H9 (cell line): Measurements from ENCODE around the gene CLMN. TPM values are rescaled to one million over a fixed set of nuclear protein-coding genes. Genes with fewer than 3 reads are reported as not detected.

Source experiments
- DNase-seq: peaks from one replicate; pipeline ENCODE4 v3.0.0-alpha.2; 2017
- H2AFZ ChIP-seq: one replicate; pipeline ENCODE4 v1.6.1; 2013; ENCODE audit warnings: mild to moderate bottlenecking, low read length, control low read depth, moderate library complexity
- H2AK5ac ChIP-seq: 2 replicates; pipeline ENCODE4 v1.6.1; 2013; ENCODE audit warnings: low read length, control low read depth, mixed read lengths; ENCODE audit not compliant: insufficient read length
- H2BK120ac ChIP-seq: one replicate; pipeline ENCODE4 v1.6.1; 2013; ENCODE audit warnings: low read depth, mild to moderate bottlenecking, low read length, control low read depth, inconsistent platforms; ENCODE audit not compliant: poor library complexity, severe bottlenecking
- H2BK12ac ChIP-seq: 2 replicates; pipeline ENCODE4 v1.6.1; 2013; ENCODE audit warnings: low read length, control low read depth, mixed read lengths, low read depth; ENCODE audit not compliant: insufficient read length
- H2BK15ac ChIP-seq: 2 replicates; pipeline ENCODE4 v1.6.1; 2013; ENCODE audit warnings: low read depth, low read length, control low read depth
- H2BK20ac ChIP-seq: one replicate; pipeline ENCODE4 v1.6.1; 2013; ENCODE audit warnings: low read depth, mild to moderate bottlenecking, low read length, control low read depth, inconsistent platforms; ENCODE audit not compliant: poor library complexity, severe bottlenecking
- H2BK5ac ChIP-seq: 2 replicates; pipeline ENCODE4 v1.6.1; 2013; ENCODE audit warnings: low read length, control low read depth, mixed read lengths; ENCODE audit not compliant: insufficient read length
- H3K14ac ChIP-seq: 2 replicates; pipeline ENCODE4 v1.6.1; 2013; ENCODE audit warnings: low read length, control low read depth; ENCODE audit not compliant: insufficient read depth
- H3K18ac ChIP-seq: 2 replicates; pipeline ENCODE4 v1.6.1; 2013; ENCODE audit warnings: low read depth, mild to moderate bottlenecking, mixed read lengths, low read length, control low read depth; ENCODE audit not compliant: insufficient read length
- H3K23ac ChIP-seq: 2 replicates; pipeline ENCODE4 v1.6.1; 2013; ENCODE audit warnings: low read length, control low read depth, mixed read lengths, low read depth; ENCODE audit not compliant: insufficient read length
- H3K23me2 ChIP-seq: 2 replicates; pipeline ENCODE4 v1.6.1; 2013; ENCODE audit warnings: low read depth, mild to moderate bottlenecking, mixed read lengths, low read length, control low read depth; ENCODE audit not compliant: insufficient read length, poor library complexity, severe bottlenecking
- H3K27ac ChIP-seq: 2 replicates; pipeline ENCODE4 v1.5.1; 2013; ENCODE audit warnings: low read length, control low read depth, mixed read lengths, low read depth; ENCODE audit not compliant: insufficient read length
- H3K27me3 ChIP-seq: 2 replicates; pipeline ENCODE4 v1.6.1; 2013; ENCODE audit warnings: low read length, control low read depth, inconsistent platforms; ENCODE audit not compliant: insufficient read depth
- H3K4ac ChIP-seq: 2 replicates; pipeline ENCODE4 v1.6.1; 2013; ENCODE audit warnings: low read depth, mild to moderate bottlenecking, control low read depth, inconsistent platforms, low read length, moderate library complexity
- H3K4me1 ChIP-seq: 2 replicates; pipeline ENCODE4 v1.6.1; 2013; ENCODE audit warnings: low read length, control low read depth, inconsistent platforms; ENCODE audit not compliant: insufficient read depth
- H3K4me2 ChIP-seq: 2 replicates; pipeline ENCODE4 v1.6.1; 2013; ENCODE audit warnings: low read length, control low read depth, mixed read lengths; ENCODE audit not compliant: insufficient read length, insufficient read depth
- H3K56ac ChIP-seq: 2 replicates; pipeline ENCODE4 v1.6.1; 2013; ENCODE audit warnings: low read depth, mild to moderate bottlenecking, mixed read lengths, low read length, control low read depth; ENCODE audit not compliant: insufficient read length
- H3K79me1 ChIP-seq: 2 replicates; pipeline ENCODE4 v1.6.1; 2013; ENCODE audit warnings: low read depth, mild to moderate bottlenecking, moderate library complexity, low read length, control low read depth, inconsistent platforms; ENCODE audit not compliant: insufficient read depth, poor library complexity, severe bottlenecking
- H3K79me2 ChIP-seq: 2 replicates; pipeline ENCODE4 v1.6.1; 2013; ENCODE audit warnings: low read length, control low read depth, inconsistent platforms; ENCODE audit not compliant: insufficient read depth
- H3K9ac ChIP-seq: 2 replicates; pipeline ENCODE4 v1.6.1; 2013; ENCODE audit warnings: low read length, control low read depth, mixed read lengths; ENCODE audit not compliant: insufficient read length; ENCODE audit errors: extremely low read depth
- H3K9me3 ChIP-seq: one replicate; pipeline ENCODE4 v1.6.1; 2013; ENCODE audit warnings: low read depth, low read length, inconsistent platforms; ENCODE audit not compliant: control insufficient read depth
- H3T11ph ChIP-seq: one replicate; pipeline ENCODE4 v1.6.1; 2013; ENCODE audit warnings: mild to moderate bottlenecking, low read length, control low read depth, inconsistent platforms
- H4K20me1 ChIP-seq: one replicate; pipeline ENCODE4 v1.6.1; 2013; ENCODE audit not compliant: control insufficient read depth, insufficient read length, insufficient read depth
- H4K5ac ChIP-seq: 2 replicates; pipeline ENCODE4 v1.6.1; 2013; ENCODE audit warnings: low read depth, mild to moderate bottlenecking, mixed read lengths, low read length, control low read depth; ENCODE audit not compliant: insufficient read length
- H4K8ac ChIP-seq: replicated peaks from 2 replicates; pipeline ENCODE4 v1.6.1; 2013; ENCODE audit warnings: low read length, control low read depth, mixed read lengths, low read depth; ENCODE audit not compliant: insufficient read length
- H4K91ac ChIP-seq: 2 replicates; pipeline ENCODE4 v1.6.1; 2013; ENCODE audit warnings: low read depth, mild to moderate bottlenecking, moderate library complexity, mixed read lengths, low read length, control low read depth; ENCODE audit not compliant: insufficient read length
- H3K27ac Mint-ChIP-seq, 3 experiments: 2 replicates in 2 of 3; 3 replicates in 1 of 3; pipeline ENCODE4 v1.8.0; 2020 to 2021; ENCODE audit warnings: mixed read lengths in 3 of 3, mild to moderate bottlenecking in 1 of 3, moderate library complexity in 1 of 3
- H3K27me3 Mint-ChIP-seq: 2 replicates; pipeline ENCODE4 v1.8.0; 2021; ENCODE audit warnings: low read depth, mild to moderate bottlenecking, moderate library complexity, mixed read lengths
- H3K36me3 Mint-ChIP-seq, 3 experiments: 2 replicates in 2 of 3; 3 replicates in 1 of 3; pipeline ENCODE4 v1.8.0; 2020 to 2021; ENCODE audit warnings: low read depth in 3 of 3, mixed read lengths in 3 of 3; ENCODE audit not compliant: insufficient read depth in 1 of 3
- H3K4me1 Mint-ChIP-seq, 2 experiments: 2 replicates each; pipeline ENCODE4 v1.8.0; 2020; ENCODE audit warnings: mixed read lengths in 2 of 2
- H3K4me3 Mint-ChIP-seq, 2 experiments: 2 replicates in 1 of 2; 3 replicates in 1 of 2; pipeline ENCODE4 v1.8.0; 2020 to 2021; ENCODE audit warnings: mild to moderate bottlenecking in 2 of 2, mixed read lengths in 2 of 2, moderate library complexity in 1 of 2
- H3K9me3 Mint-ChIP-seq, 2 experiments: 2 replicates in 1 of 2; 3 replicates in 1 of 2; pipeline ENCODE4 v1.8.0; 2020; ENCODE audit warnings: mild to moderate bottlenecking in 2 of 2, mixed read lengths in 2 of 2, moderate library complexity in 1 of 2
- whole genome bisulfite sequencing: extraction: QIAGEN DNeasy Blood & Tissue Kit; methylation state at CpG from one replicate; pipeline ENCODE4 v1.1.7; 2013; ENCODE audit warnings: missing lambda C conversion rate, low lambda C conversion rate, mixed read lengths; ENCODE audit not compliant: insufficient read length; ENCODE audit errors: extremely low coverage; 5-methylcytosine and 5-hydroxymethylcytosine counted together
- total RNA-seq: library from RNA; stranded (reverse); gene quantifications from 2 replicates; pipeline ENCODE4 v1.2.1, GENCODE V29; 2021
- TF ChIP-seq, protein P1 (sequence below): fragments of 200-600 bp; sonication (generic); conservative IDR thresholded peaks from 3 replicates; pipeline ENCODE4 v1.8.0; 2021; ENCODE audit warnings: antibody characterized with exemption, mild to moderate bottlenecking

Gene CLMN
- total RNA-seq, 1 experiment from 2014 or later, result 7.6 TPM

GRCh38 chr14:95302667-95303506 lies 16.8 kb downstream of the CLMN start:
- no peak overlapping the region for H3K4me2 ChIP-seq
- Mint-ChIP-seq H3K4me3 (no peak overlapping the region), H3K9me3 (no peaks in the 10 kb centered on the region), H3K36me3 (no peaks in the 10 kb centered on the region), H3K27ac (no peak overlapping the region), H3K27me3 (peaks cover 1% of the 10 kb centered on the region), H3K4me1 (peaks cover 9 to 20% of the 10 kb centered on the region in 2 experiments)
- H4K91ac ChIP-seq, result no peak overlapping the region
- no peak overlapping the region for H4K5ac ChIP-seq
- no peak overlapping the region; the same call in 1 of the 2 replicates for H3K14ac ChIP-seq
- DNase-seq, result no peak
- no peak overlapping the region for H2AK5ac ChIP-seq
- no peak overlapping the region for H3K23ac ChIP-seq
- no peak overlapping the region for H2BK5ac ChIP-seq
- no peak overlapping the region for H3K4ac ChIP-seq
- H2BK15ac ChIP-seq, result no peak overlapping the region
- no peaks in the 10 kb centered on the region for H3K79me1 ChIP-seq
- no peaks in the 10 kb centered on the region for H3K27me3 ChIP-seq
- H3K4me1 ChIP-seq, result no peaks in the 10 kb centered on the region
- no peak overlapping the region for H2BK120ac ChIP-seq
- no peak overlapping the region for H3K27ac ChIP-seq
- H3T11ph ChIP-seq, result no peak overlapping the region
- no peak overlapping the region for H3K56ac ChIP-seq
- no peak overlapping the region for H3K18ac ChIP-seq
- TF ChIP-seq, protein P1, sequence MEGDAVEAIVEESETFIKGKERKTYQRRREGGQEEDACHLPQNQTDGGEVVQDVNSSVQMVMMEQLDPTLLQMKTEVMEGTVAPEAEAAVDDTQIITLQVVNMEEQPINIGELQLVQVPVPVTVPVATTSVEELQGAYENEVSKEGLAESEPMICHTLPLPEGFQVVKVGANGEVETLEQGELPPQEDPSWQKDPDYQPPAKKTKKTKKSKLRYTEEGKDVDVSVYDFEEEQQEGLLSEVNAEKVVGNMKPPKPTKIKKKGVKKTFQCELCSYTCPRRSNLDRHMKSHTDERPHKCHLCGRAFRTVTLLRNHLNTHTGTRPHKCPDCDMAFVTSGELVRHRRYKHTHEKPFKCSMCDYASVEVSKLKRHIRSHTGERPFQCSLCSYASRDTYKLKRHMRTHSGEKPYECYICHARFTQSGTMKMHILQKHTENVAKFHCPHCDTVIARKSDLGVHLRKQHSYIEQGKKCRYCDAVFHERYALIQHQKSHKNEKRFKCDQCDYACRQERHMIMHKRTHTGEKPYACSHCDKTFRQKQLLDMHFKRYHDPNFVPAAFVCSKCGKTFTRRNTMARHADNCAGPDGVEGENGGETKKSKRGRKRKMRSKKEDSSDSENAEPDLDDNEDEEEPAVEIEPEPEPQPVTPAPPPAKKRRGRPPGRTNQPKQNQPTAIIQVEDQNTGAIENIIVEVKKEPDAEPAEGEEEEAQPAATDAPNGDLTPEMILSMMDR, result no peak
- H4K8ac ChIP-seq, result no peak overlapping the region
- H3K9ac ChIP-seq, result no peak overlapping the region
- no CpG with 5 or more reads among the region's 10 CpGs for WGBS
- peaks cover 2% of the 10 kb centered on the region for H4K20me1 ChIP-seq
- H3K79me2 ChIP-seq, result no peaks in the 10 kb centered on the region
- peaks cover 3% of the 10 kb centered on the region for H3K23me2 ChIP-seq
- no peak overlapping the region for H2BK12ac ChIP-seq
- H2BK20ac ChIP-seq, result no peak overlapping the region
- no peak overlapping the region for H2AFZ ChIP-seq
- no peaks in the 10 kb centered on the region for H3K9me3 ChIP-seq
